Kidney epithelial cell (primary cell): ENCODE measurements around the gene ARHGAP8. TPM values are rescaled to one million over a fixed set of nuclear protein-coding genes. Genes with fewer than 3 reads are reported as not detected.

Experiments used
- DNase-seq: peaks from one replicate; pipeline ENCODE4 v3.0.0-alpha.2; 2010; ENCODE audit warnings: low read depth
- H3K27me3 ChIP-seq: 2 replicates; pipeline ENCODE4 v1.6.0; 2011; ENCODE audit warnings: low read length; ENCODE audit not compliant: control insufficient read depth, insufficient read depth
- H3K36me3 ChIP-seq: 2 replicates; pipeline ENCODE4 v1.5.1; 2011; ENCODE audit warnings: low read length; ENCODE audit not compliant: control insufficient read depth, insufficient read depth
- H3K4me3 ChIP-seq: 2 replicates; pipeline ENCODE4 v1.5.1; 2011; ENCODE audit warnings: low read depth, mild to moderate bottlenecking, control low read depth, low read length
- CTCF ChIP-seq: IDR thresholded peaks from 2 replicates; pipeline ENCODE4 v1.5.1; 2011; ENCODE audit warnings: mild to moderate bottlenecking, moderate library complexity, low read length, control low read depth, inconsistent platforms; ENCODE audit not compliant: insufficient read depth, poor library complexity, severe bottlenecking
- total RNA-seq: library from RNA; depleted of rRNA; stranded (reverse); fragments of >200 nt; gene quantifications from 2 replicates; pipeline ENCODE4 v1.2.3, GENCODE V29; 2015

Gene ARHGAP8
- total RNA-seq, 1 donor from 2014 or later, result 22.9 TPM

DNA sequence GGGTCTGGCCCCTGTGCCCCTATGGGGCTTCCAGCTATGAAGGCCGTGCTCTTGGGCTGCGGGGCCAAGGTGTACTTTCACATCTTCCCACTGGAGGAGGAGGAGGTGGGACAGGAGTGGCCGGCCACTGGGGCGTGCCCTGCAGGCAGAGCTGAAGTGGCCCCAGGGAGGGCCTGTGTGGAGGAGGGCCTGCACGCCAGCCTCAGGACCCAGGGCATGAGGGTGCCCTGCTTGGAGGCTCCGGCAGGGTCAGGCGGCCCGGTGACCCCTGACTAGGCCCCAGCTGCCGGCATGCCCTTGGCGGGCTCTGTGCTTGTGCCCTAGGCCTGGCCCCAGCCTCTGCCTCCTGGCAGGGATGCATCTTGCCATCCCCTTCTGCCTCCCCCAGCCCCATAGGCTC, 45.2 kb upstream of the ARHGAP8 start:
- H3K27me3 ChIP-seq, result no peaks in the 10 kb centered on the region
- TF ChIP-seq CTCF, result no peak
- no peak for DNase-seq
- no peak overlapping the region for H3K4me3 ChIP-seq
- no peaks in the 10 kb centered on the region for H3K36me3 ChIP-seq

GRCh38 chr22:44707752-44708151, 44.6 kb upstream of the ARHGAP8 start:
- Histone ChIP-seq H3K27me3 (no peaks in the 10 kb centered on the region), H3K36me3 (no peaks in the 10 kb centered on the region), H3K4me3 (no peak overlapping the region)
- no peak for DNase-seq
- no peak for TF ChIP-seq CTCF

GRCh38 chr22:44709881-44710392, 42.4 kb upstream of the ARHGAP8 start:
- Histone ChIP-seq H3K36me3 (no peaks in the 10 kb centered on the region), H3K27me3 (no peaks in the 10 kb centered on the region), H3K4me3 (no peak overlapping the region)
- DNase-seq, result no peak
- TF ChIP-seq CTCF, result no peak

DNA sequence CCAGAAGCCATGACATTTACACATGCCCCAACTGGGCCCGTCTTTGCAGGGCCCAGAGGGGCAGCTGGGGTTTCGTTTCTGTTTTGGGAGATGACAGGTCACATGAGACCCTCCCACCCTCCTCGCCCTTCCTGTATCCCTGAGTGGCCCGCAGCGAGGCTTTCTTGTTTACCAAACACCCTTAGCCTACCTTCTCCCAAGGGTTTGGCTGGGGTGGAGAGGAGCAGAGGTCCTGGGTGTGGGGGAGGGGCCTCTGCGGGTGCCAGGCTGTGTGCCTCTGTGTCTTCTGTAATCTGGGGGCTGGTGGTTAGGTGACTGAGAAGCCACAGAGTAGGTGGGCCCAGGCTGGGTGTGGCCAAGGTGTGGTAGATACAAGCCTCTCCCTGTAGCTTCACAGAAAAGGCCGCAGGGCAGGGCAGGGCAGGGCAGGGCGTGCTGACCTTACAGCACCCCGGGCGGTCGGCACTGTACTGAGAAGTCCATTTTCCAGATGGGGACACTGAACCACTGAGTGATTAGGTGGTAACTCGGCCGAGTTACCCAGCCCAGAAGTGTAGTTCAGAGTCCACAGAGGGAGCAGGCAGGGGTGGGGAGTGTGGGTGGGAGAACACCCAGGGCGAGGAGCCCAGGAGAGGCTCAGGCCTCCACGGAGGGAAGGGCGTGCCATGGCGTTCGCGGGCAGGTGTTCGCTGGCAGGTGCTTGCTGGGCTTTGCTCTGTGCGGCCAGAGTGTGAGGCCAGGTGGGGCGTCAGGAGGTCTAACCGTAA, 41.7 kb upstream of the ARHGAP8 start:
- no peak for TF ChIP-seq CTCF
- Histone ChIP-seq H3K27me3 (no peaks in the 10 kb centered on the region), H3K36me3 (no peaks in the 10 kb centered on the region), H3K4me3 (no peak overlapping the region)
- DNase-seq, result no peak

DNA sequence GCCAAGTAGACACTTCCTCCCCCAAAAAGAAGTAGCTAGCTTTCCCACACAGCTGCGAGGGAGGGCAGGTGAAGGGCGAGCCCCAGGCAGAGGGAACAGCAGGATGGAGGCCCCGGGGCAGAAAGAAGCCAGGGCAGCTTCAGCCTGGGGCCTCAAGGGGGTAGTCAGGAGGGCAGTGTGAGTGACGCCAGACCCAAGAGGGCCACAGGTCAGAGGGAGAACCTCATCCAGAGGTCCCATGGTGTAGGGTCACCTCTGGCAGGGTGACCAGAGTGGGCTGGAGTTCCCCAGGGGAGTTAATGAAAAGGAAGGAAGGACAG, 41.2 kb upstream of the ARHGAP8 start:
- no peaks in the 10 kb centered on the region for H3K27me3 ChIP-seq
- H3K36me3 ChIP-seq, result no peaks in the 10 kb centered on the region
- TF ChIP-seq CTCF, result no peak
- DNase-seq, result no peak
- no peak overlapping the region for H3K4me3 ChIP-seq
